Measurements from ENCODE around the gene SIN3A.

GRCh38 chr15:75454471-75455378 lies 3.2 kb upstream of the SIN3A start:
- TF ChIP-seq EP300 (IDR thresholded peaks at IDR 0.05) (no peak), CTCF (IDR thresholded peaks at IDR 0.05) (no peak), POLR2A (IDR thresholded peaks at IDR 0.05; ENCODE audit: low read depth) (no peak), POLR2AphosphoS5 (IDR thresholded peaks at IDR 0.05) (no peak)
